Upper lobe of left lung (tissue), 6 donors: ENCODE data around the gene LLGL1. TPM values are rescaled to one million over a fixed set of nuclear protein-coding genes. Genes with fewer than 3 reads are reported as not detected.

Experiments
- ATAC-seq, 2 donors: fragments of 200-7000 bp; cut with Tn5 transposase; one replicate each; pipeline ENCODE4 v1.9.1; 2022; ENCODE audit warnings: mild to moderate bottlenecking in 2 of 2, moderate library complexity in 2 of 2; ENCODE audit not compliant: low FRiP score in 2 of 2
- DNase-seq, 2 donors: peaks; one replicate each; pipeline ENCODE4 v3.0.0-alpha.2; 2019 to 2020
- H3K27ac ChIP-seq, 4 donors: fragments of 200-600 bp; sonication (generic); one replicate each; pipeline ENCODE4 v1.5.1; 2016 to 2019
- H3K27me3 ChIP-seq, 4 donors: fragments of 200-600 bp; sonication (generic); one replicate each; pipeline ENCODE4 v1.5.1; 2017 to 2019
- H3K36me3 ChIP-seq, 4 donors: fragments of 200-600 bp; sonication (generic); one replicate each; pipeline ENCODE4 v1.5.1; 2016 to 2019
- H3K4me1 ChIP-seq, 4 donors: fragments of 200-600 bp; sonication (generic); one replicate each; pipeline ENCODE4 v1.5.1; 2018 to 2019
- H3K4me3 ChIP-seq, 4 donors: fragments of 200-600 bp; sonication (generic); one replicate each; pipeline ENCODE4 v1.5.1; 2017 to 2019; ENCODE audit warnings: mild to moderate bottlenecking in 2 of 4, moderate library complexity in 1 of 4
- H3K9me3 ChIP-seq, 4 donors: fragments of 200-600 bp; sonication (generic); one replicate each; pipeline ENCODE4 v1.5.1; 2018 to 2019
- CTCF ChIP-seq, 6 experiments: fragments of 450-650 bp in 4 of 6; fragments of 200-600 bp in 2 of 6; sonication (generic) in 2 of 6; IDR thresholded peaks; one replicate each; pipeline ENCODE4 v1.5.1; 2016 to 2019; ENCODE audit warnings: antibody characterized with exemption in 6 of 6
- EP300 ChIP-seq, 4 donors: sonication (generic); formaldehyde crosslinking; IDR thresholded peaks; one replicate each; pipeline ENCODE4 v1.5.1; 2017; ENCODE audit warnings: antibody characterized with exemption in 4 of 4, control low read depth in 2 of 4
- POLR2A ChIP-seq, 4 donors: fragments of 450-650 bp; IDR thresholded peaks; one replicate each; pipeline ENCODE4 v1.5.1; 2016 to 2017; ENCODE audit warnings: antibody characterized with exemption in 4 of 4, mild to moderate bottlenecking in 2 of 4
- POLR2AphosphoS5 ChIP-seq, 2 donors: sonication (generic); formaldehyde crosslinking; IDR thresholded peaks; one replicate each; pipeline ENCODE4 v1.5.1; 2017; ENCODE audit warnings: antibody characterized with exemption in 2 of 2
- WGBS, 2 donors: methylation state at CpG; one replicate each; pipeline ENCODE4 v1.1.5; 2017 to 2018; 5-methylcytosine and 5-hydroxymethylcytosine counted together
- total RNA-seq, 6 donors: library from RNA; depleted of rRNA in 4 of 6; stranded (reverse); fragments of >200 nt in 4 of 6; gene quantifications; one replicate each; pipeline versions ENCODE4 v1.1.0 to v1.2.1, GENCODE V29; 2016 to 2021
- donor health status: DM: no; HTN: no; CAD: no; lungs with moderate emphysema.
- donor health status: DM: no; HTN: yes; CAD: no; lungs with severe emphysema.

LLGL1 gene
- total RNA-seq, 6 donors from 2014 or later: 9.8 to 16.4 (median 13.8) TPM

- peak; percentile 65 to 88 for DNase-seq
- 1% methylated on average over 27 to 63 of the region's 92 CpGs for WGBS, 2 donors
- Histone ChIP-seq H3K4me1 (peaks cover 44 to 57% (median 51%) of the 10 kb centered on the region in 4 donors), H3K4me3 (peak overlapping the region; percentile 79 to 97 (median 91)), H3K36me3 (peaks cover 0 to 17% (median under 1%) of the 10 kb centered on the region in 4 donors), H3K27ac (peak overlapping the region; percentile 97 to 98 (median 98)), H3K27me3 (no peaks in the 10 kb centered on the region), H3K9me3 (no peaks in the 10 kb centered on the region)
- peak in 1 of 2 donors; percentile 11 for ATAC-seq
- peak in 2 of 4 donors; percentile 24 to 54 for TF ChIP-seq POLR2A (IDR thresholded peaks at IDR 0.05)
- no peak for TF ChIP-seq EP300 (IDR thresholded peaks at IDR 0.05)
- peak in 1 of 2 donors; percentile 41 for TF ChIP-seq POLR2AphosphoS5 (IDR thresholded peaks at IDR 0.05)
- no peak for TF ChIP-seq CTCF (IDR thresholded peaks at IDR 0.05)
Observed at GRCh38 chr17:18184143-18185031, 41.0 kb upstream of the LLGL1 start.

GRCh38 chr17:18185391-18185790, 40.0 kb upstream of the LLGL1 start:
- H3K4me1 ChIP-seq: peaks cover 54 to 67% (median 61%) of the 10 kb centered on the region in 4 donors
- ATAC-seq (no peak), DNase-seq (no peak)
- peak overlapping the region in 3 of 4 donors; percentile 13 to 98 (median 97) for H3K27ac ChIP-seq
- H3K4me3 ChIP-seq: peak overlapping the region; percentile 79 to 97 (median 91)
- no peaks in the 10 kb centered on the region for H3K27me3 ChIP-seq
- H3K9me3 ChIP-seq: no peaks in the 10 kb centered on the region
- peaks cover 0 to 24% (median 3%) of the 10 kb centered on the region in 4 donors for H3K36me3 ChIP-seq
- 18 to 27% methylated on average over 3 of the region's 3 CpGs for WGBS, 2 donors
- TF ChIP-seq POLR2AphosphoS5 (IDR thresholded peaks at IDR 0.05): no peak
- no peak for TF ChIP-seq POLR2A (IDR thresholded peaks at IDR 0.05)
- no peak for TF ChIP-seq CTCF (IDR thresholded peaks at IDR 0.05)
- no peak for TF ChIP-seq EP300 (IDR thresholded peaks at IDR 0.05)

GRCh38 chr17:18185832-18186626, 39.4 kb upstream of the LLGL1 start:
- Histone ChIP-seq H3K36me3 (peaks cover 0 to 24% (median 3%) of the 10 kb centered on the region in 4 donors), H3K27me3 (no peaks in the 10 kb centered on the region), H3K9me3 (no peaks in the 10 kb centered on the region), H3K4me1 (peaks cover 60 to 73% (median 67%) of the 10 kb centered on the region in 4 donors), H3K4me3 (peak overlapping the region; percentile 1 to 94 (median 84)), H3K27ac (peak overlapping the region; percentile 13 to 98 (median 72))
- DNase-seq (no peak), ATAC-seq (no peak)
- 59 to 66% methylated on average over 5 to 10 of the region's 10 CpGs for WGBS, 2 donors
- no peak for TF ChIP-seq POLR2AphosphoS5 (IDR thresholded peaks at IDR 0.05)
- no peak for TF ChIP-seq EP300 (IDR thresholded peaks at IDR 0.05)
- no peak for TF ChIP-seq CTCF (IDR thresholded peaks at IDR 0.05)
- no peak for TF ChIP-seq POLR2A (IDR thresholded peaks at IDR 0.05)

GRCh38 chr17:18186627-18186982, 38.8 kb upstream of the LLGL1 start:
- TF ChIP-seq POLR2AphosphoS5 (IDR thresholded peaks at IDR 0.05) (no peak), POLR2A (IDR thresholded peaks at IDR 0.05) (no peak), CTCF (IDR thresholded peaks at IDR 0.05) (no peak), EP300 (IDR thresholded peaks at IDR 0.05) (no peak)
- DNase-seq (no peak), ATAC-seq (no peak)
- Histone ChIP-seq H3K27me3 (no peaks in the 10 kb centered on the region), H3K36me3 (peaks cover 0 to 24% (median 3%) of the 10 kb centered on the region in 4 donors), H3K4me1 (peaks cover 66 to 79% (median 72%) of the 10 kb centered on the region in 4 donors), H3K27ac (peak overlapping the region in 3 of 4 donors; percentile 46 to 98 (median 97)), H3K4me3 (peak overlapping the region; percentile 21 to 94 (median 84)), H3K9me3 (no peaks in the 10 kb centered on the region)
- 33 to 43% methylated on average over 1 of the region's 1 CpG for WGBS, 2 donors
